CD4-positive, alpha-beta memory T cell (primary cell): ENCODE measurements around the gene H2AZ2. TPM values are rescaled to one million over a fixed set of nuclear protein-coding genes. Genes with fewer than 3 reads are reported as not detected.
"Not testable (repeated sequence)": the region's sequence is repeated elsewhere in the genome, so short reads cannot be mapped to it uniquely, and the experiment has no call there.

ENCODE experiments used
- CTCF ChIA-PET: fragments of 350-600 bp; sonication (Branson Sonifier 250); formaldehyde crosslinking; loops from one replicate; lab custom pipeline; 2021; ENCODE audit warnings: inconsistent platforms; ENCODE audit not compliant: partially characterized antibody; lab: Charles Lee
- POLR2A ChIA-PET: fragments of 350-600 bp; sonication (Branson Sonifier 250); formaldehyde crosslinking; loops from one replicate; lab custom pipeline; 2021; ENCODE audit not compliant: partially characterized antibody; lab: Charles Lee
- DNase-seq, 5 donors: peaks; one replicate each; pipeline versions ENCODE4 v3.0.0 to v3.0.0-alpha.2; 2020 to 2022; ENCODE audit warnings: mixed read lengths in 1 of 5
- H3K27ac ChIP-seq: one replicate; pipeline ENCODE4 v1.7.0; 2013; ENCODE audit warnings: low read depth, low read length
- H3K27me3 ChIP-seq: 2 replicates; pipeline ENCODE4 v1.7.0; 2013; ENCODE audit warnings: mild to moderate bottlenecking, low read length, moderate library complexity; ENCODE audit not compliant: insufficient read depth
- H3K36me3 ChIP-seq: 2 replicates; pipeline ENCODE4 v1.7.0; 2013; ENCODE audit warnings: mild to moderate bottlenecking, low read length, moderate library complexity; ENCODE audit not compliant: insufficient read depth
- H3K4me1 ChIP-seq: 2 replicates; pipeline ENCODE4 v1.7.0; 2013; ENCODE audit warnings: mild to moderate bottlenecking, low read length, moderate library complexity; ENCODE audit not compliant: insufficient read depth
- H3K4me3 ChIP-seq, 2 donors: one replicate each; pipeline ENCODE4 v1.7.0; 2013; ENCODE audit warnings: low read length in 2 of 2, mild to moderate bottlenecking in 1 of 2
- H3K9me3 ChIP-seq, 2 donors: one replicate each; pipeline ENCODE4 v1.7.0; 2013; ENCODE audit warnings: low read length in 2 of 2, control low read depth in 1 of 2; ENCODE audit not compliant: control insufficient read depth in 1 of 2
- H3K27ac Mint-ChIP-seq, 7 donors: one replicate each; pipeline ENCODE4 v1.8.0; 2020 to 2021; ENCODE audit warnings: mixed read lengths in 7 of 7, mild to moderate bottlenecking in 6 of 7, inconsistent platforms in 3 of 7, moderate library complexity in 3 of 7
- H3K27me3 Mint-ChIP-seq, 2 donors: one replicate each; pipeline ENCODE4 v1.8.0; 2020 to 2021; ENCODE audit warnings: mixed read lengths in 2 of 2
- H3K36me3 Mint-ChIP-seq, 2 donors: one replicate each; pipeline ENCODE4 v1.8.0; 2020 to 2021; ENCODE audit warnings: mixed read lengths in 2 of 2, inconsistent platforms in 1 of 2, mild to moderate bottlenecking in 1 of 2
- H3K4me1 Mint-ChIP-seq, 4 donors: one replicate each; pipeline ENCODE4 v1.8.0; 2020 to 2021; ENCODE audit warnings: mixed read lengths in 4 of 4, mild to moderate bottlenecking in 1 of 4
- H3K4me3 Mint-ChIP-seq, 8 donors: one replicate each; pipeline ENCODE4 v1.8.0; 2020 to 2021; ENCODE audit warnings: mixed read lengths in 8 of 8, mild to moderate bottlenecking in 7 of 8, moderate library complexity in 6 of 8, inconsistent platforms in 3 of 8
- H3K9me3 Mint-ChIP-seq, 8 donors: one replicate each; pipeline ENCODE4 v1.8.0; 2020 to 2021; ENCODE audit warnings: mixed read lengths in 8 of 8, mild to moderate bottlenecking in 5 of 8, inconsistent platforms in 3 of 8, moderate library complexity in 1 of 8
- intact Hi-C: fragments of 100-400 bp; cut with micrococcal nuclease; formaldehyde crosslinking; loops from one replicate; pipeline ENCODE4 v1.15.1; 2023
- polyA plus RNA-seq, 2 donors: library from polyadenylated mRNA; unstranded; fragments of 300-500 nt; fragmentation: Illumina TruSeq; gene quantifications; one replicate each; pipeline ENCODE4 v1.2.3, GENCODE V29; 2021
- total RNA-seq, 2 experiments: library from RNA; stranded (reverse); gene quantifications; one replicate each; pipeline ENCODE4 v1.2.3, GENCODE V29; 2021

H2AZ2 gene
- total and polyA plus RNA-seq, 4 experiments from 2014 or later = 168 to 236 (median 200) TPM

DNA sequence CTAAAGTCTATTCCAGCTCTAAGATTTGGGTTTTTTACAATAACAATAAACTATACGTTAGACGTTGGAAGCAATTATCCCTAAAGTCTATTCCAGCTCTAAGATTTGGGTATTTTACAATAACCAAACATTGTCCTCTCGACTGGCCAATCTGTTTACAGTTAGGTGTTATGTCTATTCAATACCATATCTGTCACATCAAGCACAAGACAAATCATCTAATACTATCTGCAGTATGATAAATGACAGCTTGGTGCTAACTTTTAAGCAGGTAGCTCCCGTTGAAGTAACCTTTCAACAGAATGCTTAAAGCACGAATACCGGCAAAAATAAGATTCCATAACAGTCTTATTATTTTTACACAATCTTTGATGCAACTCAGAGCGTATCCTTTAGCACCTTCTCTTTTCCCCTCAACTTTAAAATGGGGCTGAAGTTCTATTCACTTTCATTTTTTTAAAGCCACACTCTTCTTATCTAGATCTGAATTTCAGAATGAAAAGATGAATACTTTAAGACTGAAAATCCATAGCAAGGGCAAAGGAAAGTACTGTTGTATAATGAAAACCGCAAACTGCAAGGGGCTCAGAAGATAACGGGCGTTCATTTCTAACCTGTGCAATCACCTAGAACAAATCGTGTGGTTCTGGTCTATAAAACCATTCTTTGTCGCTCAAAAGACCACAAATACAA lies 925 bp downstream of the H2AZ2 start:
- H3K27ac ChIP-seq = peak overlapping the region; percentile 90
- intact Hi-C loops = loop anchor here (1.0 to 5.0 kb wide), 5 partner anchors 99 to 259 kb away; partner anchors contain the start of genes OGDH and ZMIZ2
- H3K4me3 Mint-ChIP-seq = peak overlapping the region; percentile 87 to 98 (median 96)
- peak overlapping the region; percentile 49 to 62 for H3K4me3 ChIP-seq
- H3K36me3 ChIP-seq = peaks cover 6% of the 10 kb centered on the region
- peaks cover 35% of the 10 kb centered on the region for H3K4me1 ChIP-seq
- ChIA-PET POLR2A (interaction anchor here (0.7 to 5.2 kb wide), 32 partner anchors 9 to 357 kb away, joined by 3 to 65 read pairs (median 8); partner anchors contain the start of genes DDX56, NUDCD3, OGDH and PPIA), CTCF (interaction anchor here (0.6 to 3.7 kb wide), 22 partner anchors 10 to 289 kb away, joined by 3 to 34 read pairs (median 3); partner anchors contain the start of genes PURB and TMED4)
- H3K36me3 Mint-ChIP-seq = peaks cover 5 to 21% of the 10 kb centered on the region in 2 donors
- peak overlapping the region; percentile 97 to 100 (median 100) for H3K27ac Mint-ChIP-seq
- peaks cover 23 to 51% (median 31%) of the 10 kb centered on the region in 4 donors for H3K4me1 Mint-ChIP-seq
- peaks cover 0 to 1% of the 10 kb centered on the region in 2 donors for H3K27me3 Mint-ChIP-seq
- H3K27me3 ChIP-seq = no peaks in the 10 kb centered on the region
- H3K9me3 Mint-ChIP-seq = peaks cover 0 to 2% (median 0%) of the 10 kb centered on the region in 8 donors
- H3K9me3 ChIP-seq = no peaks in the 10 kb centered on the region
- DNase-seq = no peak

DNA sequence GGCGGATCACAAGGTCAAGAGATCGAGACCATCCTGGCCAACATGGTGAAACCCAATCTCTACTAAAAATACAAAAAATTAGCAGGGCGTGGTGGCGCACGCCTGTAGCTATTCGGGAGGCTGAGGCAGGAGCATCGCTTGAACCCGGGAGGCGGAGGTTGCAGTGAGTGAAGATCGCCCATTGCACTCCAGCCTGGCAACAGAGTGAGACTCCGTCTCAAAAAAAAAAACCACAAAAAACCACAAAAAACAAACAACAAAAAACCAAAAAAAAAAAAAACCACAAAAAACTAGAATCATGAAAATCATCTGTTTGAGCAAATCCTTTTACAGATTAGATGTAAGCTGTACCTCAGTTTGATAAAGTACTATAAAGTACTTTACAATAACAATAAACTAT lies 1.5 kb downstream of the H2AZ2 start:
- peak overlapping the region; percentile 97 to 100 (median 100) for H3K27ac Mint-ChIP-seq
- intact Hi-C loops = loop anchor here (2.0 to 5.0 kb wide), 2 partner anchors 144 to 208 kb away; no protein-coding TSS in a partner anchor
- H3K4me3 Mint-ChIP-seq = peak overlapping the region; percentile 87 to 98 (median 96)
- peak overlapping the region; percentile 49 to 62 for H3K4me3 ChIP-seq
- H3K36me3 Mint-ChIP-seq = peaks cover 10 to 26% of the 10 kb centered on the region in 2 donors
- peaks cover 38% of the 10 kb centered on the region for H3K4me1 ChIP-seq
- CTCF ChIA-PET = interaction anchor here (0.7 to 3.7 kb wide), 18 partner anchors 11 to 290 kb away, joined by 3 to 34 read pairs (median 4); partner anchors contain the start of genes PURB and TMED4
- peaks cover 10% of the 10 kb centered on the region for H3K36me3 ChIP-seq
- not testable (repeated sequence) for H3K27me3 Mint-ChIP-seq, H3K9me3 ChIP-seq, H3K9me3 Mint-ChIP-seq, H3K27me3 ChIP-seq
- peak overlapping the region; percentile 90 for H3K27ac ChIP-seq
- H3K4me1 Mint-ChIP-seq = peaks cover 26 to 56% (median 35%) of the 10 kb centered on the region in 4 donors
- peak; percentile 49 to 54 (median 51) for DNase-seq
- POLR2A ChIA-PET = interaction anchor here (0.8 to 5.2 kb wide), 25 partner anchors 9 to 356 kb away, joined by 3 to 65 read pairs (median 6); partner anchors contain the start of genes DDX56, NUDCD3, OGDH and PPIA

DNA sequence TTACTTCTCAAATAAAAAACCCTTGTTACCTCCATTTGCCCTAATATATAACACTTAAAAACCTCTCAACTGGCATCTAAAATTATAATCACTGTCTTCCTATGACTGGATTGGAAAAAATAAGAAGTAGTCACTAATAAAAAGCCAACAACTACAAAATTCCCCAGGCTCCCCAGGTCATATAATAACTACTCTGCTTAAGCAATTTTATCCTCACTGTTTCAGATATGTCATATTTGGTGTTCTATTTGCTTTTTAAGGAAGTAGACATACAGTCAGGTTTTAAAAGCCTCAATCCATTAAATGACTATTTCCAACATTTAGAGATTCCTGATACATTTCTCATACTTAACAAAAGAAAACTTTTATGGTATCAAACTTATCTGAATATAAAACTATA lies 2.4 kb downstream of the H2AZ2 start:
- peaks cover 18% of the 10 kb centered on the region for H3K36me3 ChIP-seq
- Mint-ChIP-seq H3K27me3 (peaks cover 0 to 1% of the 10 kb centered on the region in 2 donors), H3K4me3 (peak overlapping the region in 7 of 8 donors; percentile 57 to 98 (median 93)), H3K4me1 (peaks cover 31 to 64% (median 40%) of the 10 kb centered on the region in 4 donors), H3K9me3 (peaks cover 0 to 2% (median 0%) of the 10 kb centered on the region in 8 donors), H3K27ac (peak overlapping the region in 6 of 7 donors; percentile 4 to 100 (median 33)), H3K36me3 (peaks cover 20 to 34% of the 10 kb centered on the region in 2 donors)
- ChIA-PET POLR2A (interaction anchor here (0.8 to 5.2 kb wide), 14 partner anchors 12 to 355 kb away, joined by 3 to 65 read pairs (median 14); partner anchors contain the start of genes NUDCD3, OGDH, PPIA and PURB), CTCF (interaction anchor here (0.9 to 3.5 kb wide), 12 partner anchors 9 to 290 kb away, joined by 3 to 34 read pairs (median 6); partner anchors contain the start of gene TMED4)
- H3K9me3 ChIP-seq = no peaks in the 10 kb centered on the region
- peaks cover 38% of the 10 kb centered on the region for H3K4me1 ChIP-seq
- no peak overlapping the region for H3K4me3 ChIP-seq
- H3K27ac ChIP-seq = no peak overlapping the region
- DNase-seq = no peak
- intact Hi-C loops = loop anchor here (5.0 kb wide), 1 partner anchor 143 kb away; no protein-coding TSS in a partner anchor
- no peaks in the 10 kb centered on the region for H3K27me3 ChIP-seq

DNA sequence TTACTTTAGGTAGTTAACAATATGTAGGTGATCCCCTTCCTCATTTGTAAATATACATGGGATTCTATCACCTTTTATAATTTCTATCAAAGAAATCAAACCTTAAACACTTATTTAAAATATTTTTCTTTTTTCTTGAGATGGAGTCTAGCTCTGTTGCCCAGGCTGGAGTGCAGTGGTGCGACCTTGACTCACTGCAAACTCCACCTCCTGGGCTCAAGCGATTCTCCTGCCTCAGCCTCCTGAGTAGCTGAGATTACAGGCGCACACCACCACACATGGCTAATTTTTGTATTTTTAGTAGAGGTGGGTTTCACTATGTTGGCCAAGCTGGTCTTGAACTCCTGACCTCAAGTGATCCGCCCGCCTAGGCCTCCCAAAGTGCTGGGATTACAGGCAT lies 4.4 kb downstream of the H2AZ2 start:
- peaks cover 29% of the 10 kb centered on the region for H3K36me3 ChIP-seq
- H3K27me3 Mint-ChIP-seq, H3K27ac Mint-ChIP-seq, H3K4me3 ChIP-seq, H3K9me3 ChIP-seq, H3K27me3 ChIP-seq, H3K4me3 Mint-ChIP-seq, H3K9me3 Mint-ChIP-seq, H3K27ac ChIP-seq, intact Hi-C loops, DNase-seq: not testable (repeated sequence)
- Mint-ChIP-seq H3K36me3 (peaks cover 27 to 47% of the 10 kb centered on the region in 2 donors), H3K4me1 (peaks cover 34 to 69% (median 45%) of the 10 kb centered on the region in 4 donors)
- ChIA-PET CTCF (interaction anchor here (1.6 to 2.5 kb wide), 4 partner anchors 8 to 293 kb away, joined by 3 to 8 read pairs (median 6); no protein-coding TSS in a partner anchor), POLR2A (interaction anchor here (0.9 to 1.9 kb wide), 3 partner anchors 94 to 269 kb away, joined by 3 to 8 read pairs (median 3); partner anchors contain the start of genes DDX56 and TMED4)
- H3K4me1 ChIP-seq = peaks cover 38% of the 10 kb centered on the region

DNA sequence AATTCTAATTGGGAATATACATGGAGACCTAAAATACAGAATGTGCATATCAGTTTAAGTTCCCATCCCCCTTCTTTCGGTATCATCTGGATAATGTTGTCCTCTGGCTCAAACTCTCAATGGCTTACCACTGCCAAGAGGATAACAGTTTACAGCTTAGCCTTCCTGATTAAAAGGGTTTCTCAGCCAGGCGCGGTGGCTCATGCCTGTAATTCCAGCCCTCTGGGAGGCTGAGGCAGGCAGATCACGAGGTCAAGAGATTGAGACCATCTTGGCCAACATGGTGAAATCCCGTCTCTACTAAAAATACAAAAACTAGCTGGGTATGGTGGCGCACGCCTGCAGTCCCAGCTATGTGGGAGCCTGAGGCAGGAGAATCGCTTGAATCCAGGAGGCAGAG lies 5.2 kb downstream of the H2AZ2 start:
- H3K27ac Mint-ChIP-seq = peak overlapping the region in 3 of 7 donors; percentile 25 to 37 (median 34)
- H3K27ac ChIP-seq, H3K4me3 ChIP-seq, H3K9me3 ChIP-seq, CTCF ChIA-PET, intact Hi-C loops, H3K27me3 Mint-ChIP-seq, H3K9me3 Mint-ChIP-seq, DNase-seq, H3K4me3 Mint-ChIP-seq, H3K27me3 ChIP-seq: not testable (repeated sequence)
- peaks cover 31% of the 10 kb centered on the region for H3K36me3 ChIP-seq
- POLR2A ChIA-PET = interaction anchor here (0.9 to 1.9 kb wide), 3 partner anchors 93 to 269 kb away, joined by 3 to 8 read pairs (median 3); partner anchors contain the start of genes DDX56 and TMED4
- H3K4me1 ChIP-seq = peaks cover 38% of the 10 kb centered on the region
- H3K4me1 Mint-ChIP-seq = peaks cover 31 to 63% (median 46%) of the 10 kb centered on the region in 4 donors
- H3K36me3 Mint-ChIP-seq = peaks cover 29 to 46% of the 10 kb centered on the region in 2 donors

DNA sequence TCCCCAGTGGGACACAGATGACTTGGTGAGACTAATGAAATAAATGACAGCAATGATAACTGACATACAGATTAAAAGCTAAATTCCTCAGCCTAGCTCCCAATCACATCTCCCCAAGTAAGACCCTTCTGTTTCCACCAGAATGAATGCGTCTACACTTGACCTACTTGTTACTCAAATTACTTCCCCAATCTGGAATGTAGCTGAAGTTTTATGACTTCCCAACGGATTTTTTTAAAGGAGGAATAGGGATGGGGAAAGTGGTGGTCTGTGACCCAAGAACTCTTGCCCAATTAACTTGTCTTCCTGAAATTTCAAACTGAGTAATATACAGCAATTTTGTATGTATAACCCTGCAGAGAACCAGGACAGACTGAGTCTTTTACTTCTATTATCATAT lies 9.1 kb downstream of the H2AZ2 start:
- H3K27ac ChIP-seq = no peak overlapping the region
- no peak for DNase-seq
- H3K9me3 Mint-ChIP-seq = peaks cover 0 to 3% (median 0%) of the 10 kb centered on the region in 8 donors
- POLR2A ChIA-PET = interaction anchor here (0.5 to 1.2 kb wide), 3 partner anchors 9 to 66 kb away, joined by 3 read pairs; partner anchors contain the start of gene H2AZ2
- H3K4me3 Mint-ChIP-seq = no peak overlapping the region
- CTCF ChIA-PET = interaction anchor here (0.9 kb wide), 1 partner anchor 18 kb away, joined by 3 read pairs; no protein-coding TSS in a partner anchor
- H3K36me3 Mint-ChIP-seq = peaks cover 44 to 61% of the 10 kb centered on the region in 2 donors
- H3K36me3 ChIP-seq = peaks cover 53% of the 10 kb centered on the region
- H3K27me3 Mint-ChIP-seq = no peaks in the 10 kb centered on the region
- peaks cover 16% of the 10 kb centered on the region for H3K4me1 ChIP-seq
- no peak overlapping the region for H3K4me3 ChIP-seq
- no peaks in the 10 kb centered on the region for H3K9me3 ChIP-seq
- H3K27me3 ChIP-seq = no peaks in the 10 kb centered on the region
- H3K4me1 Mint-ChIP-seq = peaks cover 18 to 31% (median 25%) of the 10 kb centered on the region in 4 donors
- intact Hi-C loops = no loop called here
- H3K27ac Mint-ChIP-seq = peak overlapping the region in 3 of 7 donors; percentile 43 to 64 (median 44)
